22Rv1 (cell line): ENCODE results near the gene INSC.

ENCODE experiments used
- H3K27ac ChIP-seq: fragments of 450-650 bp; 2 replicates; pipeline ENCODE4 v1.5.1; 2017
- CTCF ChIP-seq: fragments of 450-650 bp; IDR thresholded peaks from 2 replicates; pipeline ENCODE4 v1.5.1; 2017; ENCODE audit warnings: mild to moderate bottlenecking
- ZFX ChIP-seq: fragments of 450-650 bp; IDR thresholded peaks from 2 replicates; pipeline ENCODE4 v1.6.1; 2017; ENCODE audit warnings: antibody characterized with exemption, borderline replicate concordance

INSC gene

GRCh38 chr11:15141381-15141780 lies 26.7 kb downstream of the INSC start:
- no peak overlapping the region for H3K27ac ChIP-seq
- TF ChIP-seq ZFX (no peak), CTCF (no peak)

GRCh38 chr11:15142838-15143237 lies 28.1 kb downstream of the INSC start:
- TF ChIP-seq ZFX (no peak), CTCF (no peak)
- no peak overlapping the region for H3K27ac ChIP-seq

GRCh38 chr11:15143855-15144254 lies 29.1 kb downstream of the INSC start:
- TF ChIP-seq ZFX, result no peak
- TF ChIP-seq CTCF, result no peak
- H3K27ac ChIP-seq, result no peak overlapping the region

DNA sequence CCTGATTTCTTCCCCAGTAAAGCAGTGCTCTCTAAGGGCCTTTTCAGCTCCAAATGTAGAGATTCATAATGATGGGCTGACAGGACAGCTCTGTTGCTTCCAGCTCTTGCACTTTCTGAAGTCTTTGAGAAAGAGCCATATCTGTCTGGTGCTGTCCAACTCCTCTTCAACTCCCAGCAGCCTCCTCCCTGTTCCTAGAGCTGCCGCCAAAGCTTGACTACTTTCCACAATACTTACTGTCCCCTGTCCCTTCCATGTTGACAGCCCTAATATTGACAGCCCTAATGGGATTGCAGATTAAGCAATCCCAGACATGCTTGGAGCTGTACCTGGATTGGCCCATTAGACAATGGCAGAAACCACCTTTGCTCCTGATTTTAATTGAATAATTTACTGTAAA lies 29.6 kb downstream of the INSC start:
- TF ChIP-seq ZFX, result no peak
- no peak for TF ChIP-seq CTCF
- H3K27ac ChIP-seq, result no peak overlapping the region

- TF ChIP-seq CTCF, result no peak
- no peak for TF ChIP-seq ZFX
- no peak overlapping the region for H3K27ac ChIP-seq
Observed at GRCh38 chr11:15145151-15145550, 30.4 kb downstream of the INSC start.

- no peak for TF ChIP-seq ZFX
- no peak for TF ChIP-seq CTCF
- H3K27ac ChIP-seq, result no peak overlapping the region
Observed at GRCh38 chr11:15145615-15146014, 30.9 kb downstream of the INSC start.

- no peak overlapping the region for H3K27ac ChIP-seq
- TF ChIP-seq CTCF (no peak), ZFX (no peak)
Observed at GRCh38 chr11:15146271-15147003, 31.7 kb downstream of the INSC start.
